ENCODE results near the gene SEPTIN1. TPM values are rescaled to one million over a fixed set of nuclear protein-coding genes. Genes with fewer than 3 reads are reported as not detected.

The SEPTIN1 gene
- polyA plus RNA-seq, 1 of the 3 experiments (the other 2 are of a cell fraction), result 0.25 TPM

- Histone ChIP-seq H3F3A (replicated peaks; ENCODE audit: insufficient read depth) (peaks cover 16% of the 10 kb centered on the region), H3K9me2 (no peaks in the 10 kb centered on the region), H3K36me3 (replicated peaks in 1 of 2; ENCODE audit: control insufficient read depth in 1 of 2, insufficient read depth in 2 of 2, low read length in 1 of 2) (peaks cover 11 to 28% of the 10 kb centered on the region in 2 experiments), H2AFZ (ENCODE audit: low read depth) (no peak overlapping the region), H3K4me1 (ENCODE audit: control insufficient read depth in 1 of 2, insufficient read depth in 2 of 2, low read depth in 1 of 2, low read length in 1 of 2) (peaks cover 0 to 12% of the 10 kb centered on the region in 2 experiments; a peak in 1 of 4 replicates), H3K9me3 (no peaks in the 10 kb centered on the region), H3K27me3 (ENCODE audit: insufficient read depth) (no peaks in the 10 kb centered on the region), H3K4me3 (ENCODE audit: low read depth in 2 of 2, low read length in 1 of 2) (no peak overlapping the region), H3K27ac (ENCODE audit: low read depth in 2 of 2, low read length in 1 of 2) (no peak overlapping the region), H3K79me2 (ENCODE audit: insufficient read depth) (peaks cover 7% of the 10 kb centered on the region; the same call in 1 of the 2 replicates), H3K9ac (no peak overlapping the region), H3K4me2 (no peak overlapping the region), H4K20me1 (ENCODE audit: insufficient read depth) (peaks cover under 1% of the 10 kb centered on the region; the same call in 1 of the 2 replicates)
- 93% methylated on average over 5 of the region's 5 CpGs for WGBS (ENCODE audit: low lambda C conversion rate)
- POLR2A ChIA-PET, result no interaction called here
- TF ChIP-seq TCF12 (IDR thresholded peaks at IDR 0.05), result no peak
- TF ChIP-seq POLR2AphosphoS5 (IDR thresholded peaks at IDR 0.05; ENCODE audit: low read depth, low read length), result no peak
- CTCF ChIA-PET, result interaction anchor here (1.0 to 4.0 kb wide), 3 partner anchors 9 to 29 kb away, joined by 5 to 24 read pairs (median 13); partner anchors contain the start of gene DCTPP1
- no peak for DNase-seq
Measured at GRCh38 chr16:30421010-30421409, 38.6 kb upstream of the SEPTIN1 start.

DNA sequence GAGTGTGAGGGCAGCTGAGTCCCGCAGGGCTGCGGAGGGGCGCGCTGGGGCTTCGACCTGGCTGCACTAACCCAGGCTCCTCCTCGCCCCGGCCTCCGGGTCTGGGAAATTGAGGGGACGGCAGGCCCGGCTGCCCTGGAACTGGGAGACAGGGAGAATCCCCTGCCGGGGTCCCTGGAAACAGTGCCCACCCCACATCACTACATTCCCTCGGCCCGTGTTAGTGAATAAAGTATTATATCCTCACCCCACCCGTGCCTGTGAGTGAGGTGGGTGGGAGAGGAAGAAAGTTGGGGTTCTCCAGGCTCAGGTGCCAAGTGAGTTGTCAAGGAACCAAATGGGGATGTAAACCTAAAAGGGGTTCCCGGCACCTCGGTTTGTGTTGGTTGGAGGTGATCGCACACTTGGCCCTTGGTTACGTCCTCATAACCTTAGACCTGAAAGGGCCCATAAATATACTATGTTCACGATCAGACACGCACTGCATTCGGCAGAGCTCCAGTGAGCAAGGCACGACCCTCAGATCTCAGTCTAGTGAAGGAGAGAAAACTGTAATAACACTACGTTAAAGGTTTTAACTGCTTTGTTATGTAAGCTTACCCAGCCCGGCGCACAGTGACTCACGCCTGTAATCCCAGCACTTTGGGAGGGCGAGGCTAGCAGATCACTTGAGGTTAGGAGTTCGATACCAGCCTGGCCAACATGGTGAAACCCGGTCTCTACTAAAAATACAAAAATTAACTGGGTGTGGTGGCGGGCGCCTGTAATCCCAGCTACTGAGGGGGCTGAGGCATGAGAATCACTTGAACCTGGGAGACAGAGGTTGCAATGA, 36.2 kb upstream of the SEPTIN1 start:
- TF ChIP-seq ELF1 (IDR thresholded peaks at IDR 0.05), result no peak
- no peak for TF ChIP-seq TEAD4 (IDR thresholded peaks at IDR 0.05; ENCODE audit: borderline replicate concordance, insufficient read depth)
- Histone ChIP-seq H3K27ac (ENCODE audit: low read depth in 2 of 2, low read length in 1 of 2) (peak overlapping the region in 1 of 2 experiments; percentile 30; a peak in 2 of 4 replicates), H3K79me2 (ENCODE audit: insufficient read depth) (peaks cover 9% of the 10 kb centered on the region; the same call in 1 of the 2 replicates), H3K9me2 (no peaks in the 10 kb centered on the region), H3K9me3 (no peaks in the 10 kb centered on the region), H3K27me3 (ENCODE audit: insufficient read depth) (no peaks in the 10 kb centered on the region), H4K20me1 (ENCODE audit: insufficient read depth) (peaks cover 4% of the 10 kb centered on the region; the same call in 1 of the 2 replicates), H3K4me3 (ENCODE audit: low read depth in 2 of 2, low read length in 1 of 2) (peak overlapping the region; percentile 12 to 40; a peak in 3 of 4 replicates), H2AFZ (ENCODE audit: low read depth) (no peak overlapping the region), H3K4me1 (ENCODE audit: control insufficient read depth in 1 of 2, insufficient read depth in 2 of 2, low read depth in 1 of 2, low read length in 1 of 2) (peaks cover 0 to 13% of the 10 kb centered on the region in 2 experiments; a peak in 1 of 4 replicates), H3F3A (replicated peaks; ENCODE audit: insufficient read depth) (peaks cover 25% of the 10 kb centered on the region), H3K4me2 (0 out of 2 replicates have a peak overlapping the region, but pooled peaks have one; percentile 50), H3K9ac (no peak overlapping the region), H3K36me3 (replicated peaks in 1 of 2; ENCODE audit: control insufficient read depth in 1 of 2, insufficient read depth in 2 of 2, low read length in 1 of 2) (peaks cover 7 to 27% of the 10 kb centered on the region in 2 experiments)
- WGBS (ENCODE audit: low lambda C conversion rate), result 94% methylated on average over 17 of the region's 31 CpGs
- no peak for DNase-seq
- ChIA-PET POLR2A (interaction anchor here (0.6 to 1.5 kb wide), 8 partner anchors 9 to 154 kb away, joined by 3 to 15 read pairs (median 6); partner anchors contain the start of genes DCTPP1, TBC1D10B, ZNF48 and ZNF771), CTCF (interaction anchor here (0.8 to 4.0 kb wide), 12 partner anchors 9 to 603 kb away, joined by 3 to 24 read pairs (median 4); partner anchors contain the start of genes DCTPP1, PAGR1 and ZNF771)

- WGBS (ENCODE audit: low lambda C conversion rate), result 27% methylated on average over 41 of the region's 140 CpGs
- POLR2A ChIA-PET, result interaction anchor here (0.6 to 1.5 kb wide), 7 partner anchors 8 to 154 kb away, joined by 3 to 15 read pairs (median 7); partner anchors contain the start of genes DCTPP1, TBC1D10B, ZNF48 and ZNF771
- Histone ChIP-seq H3K9ac (no peak overlapping the region), H4K20me1 (ENCODE audit: insufficient read depth) (peaks cover 4% of the 10 kb centered on the region; the same call in 1 of the 2 replicates), H3K79me2 (ENCODE audit: insufficient read depth) (peaks cover 9% of the 10 kb centered on the region; the same call in 1 of the 2 replicates), H3K4me3 (ENCODE audit: low read depth in 2 of 2, low read length in 1 of 2) (peak overlapping the region; percentile 12 to 40; a peak in 3 of 4 replicates), H3K4me1 (ENCODE audit: control insufficient read depth in 1 of 2, insufficient read depth in 2 of 2, low read depth in 1 of 2, low read length in 1 of 2) (peaks cover 0 to 13% of the 10 kb centered on the region in 2 experiments; a peak in 1 of 4 replicates), H3K9me2 (no peaks in the 10 kb centered on the region), H3K36me3 (replicated peaks in 1 of 2; ENCODE audit: control insufficient read depth in 1 of 2, insufficient read depth in 2 of 2, low read length in 1 of 2) (peaks cover 9 to 19% of the 10 kb centered on the region in 2 experiments), H3K27me3 (ENCODE audit: insufficient read depth) (no peaks in the 10 kb centered on the region), H3K27ac (ENCODE audit: low read depth in 2 of 2, low read length in 1 of 2) (peak overlapping the region in 1 of 2 experiments; percentile 50; a peak in 2 of 4 replicates), H3K9me3 (no peaks in the 10 kb centered on the region), H3K4me2 (peak overlapping the region; percentile 50), H3F3A (replicated peaks; ENCODE audit: insufficient read depth) (peaks cover 23% of the 10 kb centered on the region), H2AFZ (ENCODE audit: low read depth) (no peak overlapping the region)
- CTCF ChIA-PET, result interaction anchor here (0.8 to 4.0 kb wide), 12 partner anchors 8 to 602 kb away, joined by 3 to 24 read pairs (median 3); partner anchors contain the start of genes DCTPP1, PAGR1 and ZNF771
- peak; percentile 69 for TF ChIP-seq MAX (IDR thresholded peaks at IDR 0.05; ENCODE audit: low read depth)
- peak; percentile 5; the same call in 1 of the 2 replicates for TF ChIP-seq SMC3 (IDR thresholded peaks at IDR 0.05; ENCODE audit: low read depth, low read length)
- no peak for TF ChIP-seq REST (IDR thresholded peaks at IDR 0.05; ENCODE audit: low read depth, low read length)
- peak; percentile 66; the same call in 1 of the 2 replicates for TF ChIP-seq MXI1 (IDR thresholded peaks at IDR 0.05; ENCODE audit: low read depth, low read length)
- TF ChIP-seq NRF1 (IDR thresholded peaks at IDR 0.05; ENCODE audit: low read depth, low read length), result peak; percentile 78
- peak; percentile 18 for TF ChIP-seq CHD2 (IDR thresholded peaks at IDR 0.05; ENCODE audit: low read length, partially characterized antibody)
- peak; percentile 93 for DNase-seq
Measured at GRCh38 chr16:30417529-30418349, 35.4 kb upstream of the SEPTIN1 start.

Measured in SK-N-SH (cell line).